SK-N-MC (cell line): ENCODE results near the gene POFUT1.
"Not testable (repeated sequence)": the region's sequence is repeated elsewhere in the genome, so short reads cannot be mapped to it uniquely, and the experiment has no call there.

ENCODE experiments used
- EZH2 ChIP-seq: fragments of 200-600 bp; sonication (generic); IDR thresholded peaks from one replicate; pipeline ENCODE4 v1.6.1; 2017; ENCODE audit warnings: antibody characterized with exemption
- FOXP2 ChIP-seq: optimal IDR thresholded peaks from 2 replicates; pipeline ENCODE3; 2011; ENCODE audit warnings: mild to moderate bottlenecking, moderate library complexity; ENCODE audit not compliant: insufficient read depth; ENCODE audit errors: extremely low read length, control extremely low read depth
- POLR2AphosphoS5 ChIP-seq: IDR thresholded peaks from 2 replicates; pipeline ENCODE4 v1.6.1; 2012; ENCODE audit warnings: mild to moderate bottlenecking, low read depth, low read length, borderline replicate concordance

- TF ChIP-seq POLR2AphosphoS5, EZH2, FOXP2: not testable (repeated sequence)
These were observed 30.0 kb upstream of the POFUT1 start for GRCh38 chr20:32177696-32178095.
